T-cell (primary cell): ENCODE results near the gene NCAM1. TPM values are rescaled to one million over a fixed set of nuclear protein-coding genes. Genes with fewer than 3 reads are reported as not detected.

ENCODE experiments used
- ATAC-seq, 4 experiments: fragments of 200-7000 bp in 3 of 4; fragments of 150-1000 bp in 1 of 4; cut with Tn5 transposase; replicated peaks in 1 of 4; 1 replicate in 3 of 4; 2 replicates in 1 of 4; pipeline ENCODE4 v1.10.0; 2021; ENCODE audit warnings: moderate library complexity in 3 of 4, mild to moderate bottlenecking in 2 of 4, moderate number of reproducible peaks in 1 of 4
- CTCF ChIA-PET, 2 donors: fragments of 300-600 bp; sonication (Branson Sonifier 250); formaldehyde crosslinking; loops; one replicate each; lab custom pipeline; 2022; ENCODE audit warnings: antibody characterized with exemption in 2 of 2; lab: Charles Lee
- POLR2A ChIA-PET, 2 donors: fragments of 300-600 bp; sonication (Branson Sonifier 250); formaldehyde crosslinking; loops; one replicate each; lab custom pipeline; 2022; ENCODE audit warnings: antibody characterized with exemption in 2 of 2; lab: Charles Lee
- DNase-seq, 35 experiments: peaks; one replicate each; pipeline versions ENCODE4 v3.0.0 to v3.0.0-alpha.2; 2013 to 2023
- H3K27ac ChIP-seq: one replicate; pipeline ENCODE4 v1.5.1; 2013; ENCODE audit warnings: low read length
- H3K27me3 ChIP-seq, 2 experiments: replicated peaks in 1 of 2; 1 replicate in 1 of 2; 2 replicates in 1 of 2; pipeline versions ENCODE4 v1.6.1 to v1.7.0; 2013; ENCODE audit warnings: low read length in 1 of 2, mixed read lengths in 1 of 2; ENCODE audit not compliant: control insufficient read depth in 2 of 2, insufficient read depth in 2 of 2; ENCODE audit errors: extremely low read depth in 1 of 2
- H3K36me3 ChIP-seq, 2 donors: 1 replicate in 1 of 2; 2 replicates in 1 of 2; pipeline versions ENCODE4 v1.6.1 to v1.7.0; 2013; ENCODE audit warnings: low read length in 1 of 2; ENCODE audit not compliant: control insufficient read depth in 2 of 2, insufficient read depth in 1 of 2; ENCODE audit errors: extremely low read depth in 1 of 2
- H3K4me1 ChIP-seq, 2 experiments: 1 replicate in 1 of 2; 2 replicates in 1 of 2; pipeline versions ENCODE4 v1.6.1 to v1.7.0; 2013; ENCODE audit warnings: low read length in 2 of 2, mixed read lengths in 1 of 2; ENCODE audit not compliant: insufficient read depth in 2 of 2, control insufficient read depth in 1 of 2; ENCODE audit errors: extremely low read depth in 1 of 2
- H3K4me3 ChIP-seq, 2 donors: 1 replicate in 1 of 2; 2 replicates in 1 of 2; pipeline versions ENCODE4 v1.5.1 to v1.7.0; 2013; ENCODE audit warnings: mild to moderate bottlenecking in 2 of 2, low read length in 1 of 2, moderate library complexity in 1 of 2; ENCODE audit not compliant: control insufficient read depth in 1 of 2; ENCODE audit errors: extremely low read depth in 1 of 2
- H3K9me3 ChIP-seq: 2 replicates; pipeline ENCODE4 v1.7.0; 2013
- H3K27ac Mint-ChIP-seq, 2 donors: one replicate each; pipeline ENCODE4 v1.8.0; 2020 to 2021; ENCODE audit warnings: mild to moderate bottlenecking in 2 of 2, mixed read lengths in 2 of 2
- H3K27me3 Mint-ChIP-seq, 2 donors: one replicate each; pipeline ENCODE4 v1.8.0; 2021 to 2022; ENCODE audit warnings: mixed read lengths in 2 of 2
- H3K36me3 Mint-ChIP-seq: one replicate; pipeline ENCODE4 v1.8.0; 2021; ENCODE audit warnings: mixed read lengths
- H3K4me1 Mint-ChIP-seq, 3 donors: one replicate each; pipeline ENCODE4 v1.8.0; 2020 to 2022; ENCODE audit warnings: mixed read lengths in 3 of 3, mild to moderate bottlenecking in 1 of 3
- H3K4me3 Mint-ChIP-seq, 3 donors: one replicate each; pipeline ENCODE4 v1.8.0; 2020 to 2022; ENCODE audit warnings: mild to moderate bottlenecking in 3 of 3, mixed read lengths in 3 of 3, moderate library complexity in 3 of 3
- H3K9me3 Mint-ChIP-seq, 3 donors: one replicate each; pipeline ENCODE4 v1.8.0; 2020 to 2022; ENCODE audit warnings: mixed read lengths in 3 of 3
- WGBS: methylation state at CpG from one replicate; pipeline ENCODE4 v1.1.5; 2013; ENCODE audit warnings: missing lambda C conversion rate; ENCODE audit not compliant: insufficient coverage; 5-methylcytosine and 5-hydroxymethylcytosine counted together
- total RNA-seq, 35 experiments: library from RNA in 6 of 35; stranded (reverse) in 6 of 35; fragments of 120-200 nt in 1 of 35; gene quantifications; one replicate each; pipeline versions ENCODE4 v1.2.1 to v1.2.4 and lab custom pipeline; 2013 to 2026

NCAM1 gene
- total RNA-seq, 5 donors from 2014 or later (not counting 1 experiment from before 2014, with no cell fraction given), result 0.90 to 1.8 (median 1.1) TPM

DNA sequence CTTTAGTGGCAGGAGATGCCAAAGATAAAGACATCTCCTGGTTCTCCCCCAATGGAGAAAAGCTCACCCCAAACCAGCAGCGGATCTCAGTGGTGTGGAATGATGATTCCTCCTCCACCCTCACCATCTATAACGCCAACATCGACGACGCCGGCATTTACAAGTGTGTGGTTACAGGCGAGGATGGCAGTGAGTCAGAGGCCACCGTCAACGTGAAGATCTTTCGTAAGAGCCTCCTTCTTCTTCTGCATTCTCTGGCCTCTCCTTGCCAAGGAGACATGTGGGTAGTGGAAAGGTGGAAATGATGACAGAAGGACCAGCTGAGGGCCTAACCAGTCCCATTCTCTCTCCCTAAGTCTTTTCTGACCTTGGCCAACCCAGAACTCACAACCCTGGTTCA, 243.1 kb downstream of the NCAM1 start:
- Mint-ChIP-seq H3K36me3 (no peaks in the 10 kb centered on the region), H3K9me3 (no peaks in the 10 kb centered on the region), H3K4me1 (no peaks in the 10 kb centered on the region), H3K27ac (no peak overlapping the region), H3K27me3 (peaks cover 9 to 12% of the 10 kb centered on the region in 2 donors), H3K4me3 (no peak overlapping the region)
- no peaks in the 10 kb centered on the region for H3K4me1 ChIP-seq
- peaks cover 0 to 9% of the 10 kb centered on the region in 2 experiments for H3K27me3 ChIP-seq
- DNase-seq (peak in 1 of 35 experiments; percentile 8), ATAC-seq (no peak)
- no CpG with 5 or more reads among the region's 10 CpGs for WGBS
- H3K4me3 ChIP-seq, result no peak overlapping the region
- ChIA-PET CTCF (no interaction called here), POLR2A (no interaction called here)
- no peaks in the 10 kb centered on the region for H3K36me3 ChIP-seq
- H3K27ac ChIP-seq, result no peak overlapping the region
- H3K9me3 ChIP-seq, result no peaks in the 10 kb centered on the region

DNA sequence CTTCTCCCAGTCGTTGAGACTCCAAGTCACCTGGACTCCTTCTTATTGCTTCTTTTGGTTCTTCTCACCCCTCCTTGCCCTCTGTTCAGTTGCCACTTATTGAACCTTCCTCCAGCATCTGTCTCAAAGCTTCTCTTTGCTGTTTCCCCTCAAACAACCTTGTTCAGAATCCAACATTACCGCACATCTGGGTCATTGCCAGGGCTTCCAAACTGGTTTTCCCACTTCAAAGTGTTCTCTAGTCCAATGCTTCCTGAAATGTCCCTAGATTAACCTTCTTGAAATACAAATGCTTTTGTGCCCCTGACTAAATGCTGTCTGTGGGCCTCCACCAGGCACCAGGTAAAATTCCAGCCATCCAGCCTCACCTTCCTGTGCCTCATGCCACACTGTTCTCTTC, 252.3 kb downstream of the NCAM1 start:
- Mint-ChIP-seq H3K36me3 (no peaks in the 10 kb centered on the region), H3K27me3 (peaks cover 10 to 18% of the 10 kb centered on the region in 2 donors), H3K9me3 (no peaks in the 10 kb centered on the region), H3K27ac (no peak overlapping the region), H3K4me3 (no peak overlapping the region), H3K4me1 (no peaks in the 10 kb centered on the region)
- DNase-seq, result no peak
- ChIA-PET POLR2A (no interaction called here), CTCF (no interaction called here)
- Histone ChIP-seq H3K36me3 (no peaks in the 10 kb centered on the region), H3K9me3 (no peaks in the 10 kb centered on the region), H3K4me1 (no peaks in the 10 kb centered on the region), H3K27ac (no peak overlapping the region), H3K27me3 (peaks cover 0 to 8% of the 10 kb centered on the region in 2 experiments), H3K4me3 (no peak overlapping the region)
- ATAC-seq, result no peak
- 64% methylated on average over 2 of the region's 2 CpGs for WGBS

DNA sequence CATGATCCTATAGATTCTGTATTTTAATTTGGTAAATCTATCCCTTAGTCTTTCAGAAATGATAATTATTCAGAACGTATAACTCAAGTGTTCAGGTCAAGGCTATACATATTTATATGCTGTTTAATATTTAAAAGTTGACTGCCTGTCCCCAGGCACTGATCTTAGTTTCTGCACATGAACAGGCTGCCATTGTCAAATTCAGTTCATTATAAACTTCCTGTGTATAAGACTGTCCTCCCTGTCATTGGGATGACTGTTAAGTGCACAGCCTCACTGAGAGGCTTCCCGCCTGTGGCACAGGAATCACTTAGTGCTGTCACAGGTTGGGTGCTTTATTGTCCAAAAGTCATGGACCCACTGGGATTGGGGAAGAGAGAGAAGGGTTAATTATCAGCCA, 261.0 kb downstream of the NCAM1 start:
- WGBS, result 100% methylated on average over 1 of the region's 2 CpGs
- no peak for ATAC-seq
- peaks cover 4% of the 10 kb centered on the region for H3K36me3 Mint-ChIP-seq
- peaks cover 0 to 10% (median 0%) of the 10 kb centered on the region in 3 donors for H3K9me3 Mint-ChIP-seq
- Histone ChIP-seq H3K27me3 (no peaks in the 10 kb centered on the region), H3K4me3 (no peak overlapping the region), H3K27ac (no peak overlapping the region), H3K36me3 (no peaks in the 10 kb centered on the region), H3K9me3 (no peaks in the 10 kb centered on the region), H3K4me1 (no peaks in the 10 kb centered on the region)
- ChIA-PET CTCF (no interaction called here), POLR2A (no interaction called here)
- peaks cover 19 to 23% of the 10 kb centered on the region in 2 donors for H3K27me3 Mint-ChIP-seq
- H3K4me1 Mint-ChIP-seq, result no peaks in the 10 kb centered on the region
- no peak overlapping the region for H3K27ac Mint-ChIP-seq
- H3K4me3 Mint-ChIP-seq, result no peak overlapping the region
- DNase-seq, result no peak

DNA sequence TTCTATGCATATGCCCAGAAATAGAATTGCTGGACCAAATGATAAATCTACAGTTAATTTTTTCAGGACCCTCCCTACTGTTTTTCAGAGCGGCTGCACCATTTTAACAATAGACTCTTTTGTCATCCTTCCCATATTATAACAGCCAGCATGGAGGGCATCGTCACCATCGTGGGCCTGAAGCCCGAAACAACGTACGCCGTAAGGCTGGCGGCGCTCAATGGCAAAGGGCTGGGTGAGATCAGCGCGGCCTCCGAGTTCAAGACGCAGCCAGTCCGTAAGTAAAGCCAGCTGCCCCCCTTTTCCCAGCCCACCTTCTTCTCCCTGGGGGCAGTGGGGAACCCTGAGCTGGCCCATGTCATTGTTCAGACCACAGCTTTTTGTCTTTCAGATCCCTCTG, 273.7 kb downstream of the NCAM1 start:
- H3K9me3 Mint-ChIP-seq, result no peaks in the 10 kb centered on the region
- CTCF ChIA-PET, result no interaction called here
- POLR2A ChIA-PET, result no interaction called here
- Histone ChIP-seq H3K4me3 (no peak overlapping the region), H3K27ac (no peak overlapping the region), H3K9me3 (no peaks in the 10 kb centered on the region), H3K4me1 (no peaks in the 10 kb centered on the region), H3K36me3 (no peaks in the 10 kb centered on the region), H3K27me3 (peaks cover 0 to 13% of the 10 kb centered on the region in 2 experiments)
- ATAC-seq (no peak), DNase-seq (no peak)
- no peaks in the 10 kb centered on the region for H3K4me1 Mint-ChIP-seq
- 93% methylated on average over 14 of the region's 14 CpGs for WGBS
- H3K36me3 Mint-ChIP-seq, result no peaks in the 10 kb centered on the region
- H3K27me3 Mint-ChIP-seq, result peaks cover 14 to 17% of the 10 kb centered on the region in 2 donors
- H3K27ac Mint-ChIP-seq, result no peak overlapping the region
- H3K4me3 Mint-ChIP-seq, result no peak overlapping the region

DNA sequence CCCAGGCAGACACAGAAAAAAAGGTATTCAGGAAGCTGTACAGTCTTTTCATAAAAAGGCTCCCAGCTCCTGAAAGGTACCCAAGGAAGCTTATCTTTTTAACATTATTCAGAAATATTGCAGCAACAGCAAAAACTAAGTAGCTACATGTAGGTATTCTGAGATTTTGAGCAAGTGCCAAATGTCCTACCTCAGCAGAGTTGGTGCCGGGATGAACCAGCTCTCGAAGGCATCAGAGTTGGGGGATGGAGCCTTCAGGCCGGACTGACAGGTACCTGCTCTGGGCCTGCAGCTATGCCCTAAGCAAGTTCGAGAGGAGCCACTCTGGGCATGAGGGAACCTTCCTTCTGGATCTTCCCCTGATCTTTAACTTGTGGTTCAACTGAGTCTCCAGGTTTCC, 276.0 kb downstream of the NCAM1 start:
- no peaks in the 10 kb centered on the region for H3K36me3 ChIP-seq
- Mint-ChIP-seq H3K27me3 (peaks cover 17 to 27% of the 10 kb centered on the region in 2 donors), H3K27ac (no peak overlapping the region), H3K4me1 (no peaks in the 10 kb centered on the region), H3K36me3 (no peaks in the 10 kb centered on the region), H3K9me3 (no peaks in the 10 kb centered on the region), H3K4me3 (no peak overlapping the region)
- no peak overlapping the region for H3K4me3 ChIP-seq
- no peak for DNase-seq
- no peak for ATAC-seq
- ChIA-PET POLR2A (interaction anchor here in 1 of 2 donors (0.6 kb wide), 1 partner anchor 986 kb away, joined by 4 read pairs; no protein-coding TSS in a partner anchor), CTCF (no interaction called here)
- 84% methylated on average over 4 of the region's 4 CpGs for WGBS
- H3K9me3 ChIP-seq, result no peaks in the 10 kb centered on the region
- peaks cover 0 to 13% of the 10 kb centered on the region in 2 experiments for H3K27me3 ChIP-seq
- H3K4me1 ChIP-seq, result no peaks in the 10 kb centered on the region
- no peak overlapping the region for H3K27ac ChIP-seq

DNA sequence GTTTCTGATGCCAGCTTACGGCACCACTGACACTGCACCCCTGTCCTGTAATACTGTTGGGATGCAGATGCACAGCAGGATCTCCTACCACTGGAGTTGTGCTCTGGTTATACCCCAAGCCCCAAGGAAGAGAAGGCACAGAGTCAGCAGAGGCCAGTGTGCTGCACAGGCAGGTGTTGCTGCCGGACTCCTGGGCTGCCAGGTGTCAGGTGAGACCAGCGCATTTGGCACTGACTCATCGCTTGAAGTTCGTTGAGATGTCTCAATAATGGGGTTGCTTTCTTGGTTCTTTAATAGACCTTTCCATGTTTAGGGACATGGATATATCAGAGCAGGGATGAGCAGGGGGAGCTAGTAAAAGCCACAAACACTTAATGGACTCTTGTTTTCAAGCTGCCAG, 277.5 kb downstream of the NCAM1 start:
- no peak for DNase-seq
- Mint-ChIP-seq H3K9me3 (no peaks in the 10 kb centered on the region), H3K27ac (no peak overlapping the region), H3K27me3 (peaks cover 15 to 27% of the 10 kb centered on the region in 2 donors), H3K36me3 (no peaks in the 10 kb centered on the region), H3K4me1 (peaks cover 12 to 14% (median 12%) of the 10 kb centered on the region in 3 donors), H3K4me3 (no peak overlapping the region)
- H3K27ac ChIP-seq, result no peak overlapping the region
- ChIA-PET POLR2A (no interaction called here), CTCF (interaction anchor here in 1 of 2 donors (0.7 kb wide), 1 partner anchor 650 kb away, joined by 3 read pairs; no protein-coding TSS in a partner anchor)
- H3K4me1 ChIP-seq, result no peaks in the 10 kb centered on the region
- H3K27me3 ChIP-seq, result peaks cover 4 to 11% of the 10 kb centered on the region in 2 experiments
- ATAC-seq, result no peak
- no peaks in the 10 kb centered on the region for H3K9me3 ChIP-seq
- WGBS, result 85% methylated on average over 5 of the region's 5 CpGs
- no peak overlapping the region for H3K4me3 ChIP-seq
- H3K36me3 ChIP-seq, result no peaks in the 10 kb centered on the region

DNA sequence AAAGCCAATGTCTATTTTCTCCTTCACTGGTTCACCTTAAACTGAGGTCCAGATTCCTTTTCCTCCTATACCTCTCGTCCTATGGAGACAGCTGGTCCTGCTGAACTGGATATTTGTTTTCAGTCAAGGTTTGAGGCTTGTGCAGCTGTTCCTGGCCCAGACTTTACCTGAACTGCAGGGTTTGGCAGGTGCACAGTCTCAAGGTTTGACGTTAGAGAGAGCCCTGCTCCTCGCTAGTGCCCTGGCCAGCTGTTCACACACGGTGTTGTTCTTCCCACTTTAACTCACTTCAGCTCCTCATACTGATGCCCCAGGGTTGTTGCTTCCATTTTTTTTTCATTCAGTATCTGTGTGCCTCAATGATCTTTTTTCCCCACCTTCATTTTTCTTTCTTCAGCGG, 279.2 kb downstream of the NCAM1 start:
- no peak for ATAC-seq
- no peaks in the 10 kb centered on the region for H3K36me3 ChIP-seq
- Mint-ChIP-seq H3K27ac (no peak overlapping the region), H3K36me3 (no peaks in the 10 kb centered on the region), H3K4me3 (no peak overlapping the region), H3K4me1 (peaks cover 14 to 16% (median 14%) of the 10 kb centered on the region in 3 donors), H3K27me3 (peaks cover 14 to 30% of the 10 kb centered on the region in 2 donors), H3K9me3 (no peaks in the 10 kb centered on the region)
- ChIA-PET POLR2A (no interaction called here), CTCF (no interaction called here)
- no peak for DNase-seq
- 65% methylated on average over 4 of the region's 5 CpGs for WGBS
- H3K9me3 ChIP-seq, result no peaks in the 10 kb centered on the region
- no peak overlapping the region for H3K27ac ChIP-seq
- peaks cover 5 to 8% of the 10 kb centered on the region in 2 experiments for H3K27me3 ChIP-seq
- H3K4me3 ChIP-seq, result no peak overlapping the region
- no peaks in the 10 kb centered on the region for H3K4me1 ChIP-seq
